ENCODE results near the gene CDC25A. TPM values are rescaled to one million over a fixed set of nuclear protein-coding genes. Genes with fewer than 3 reads are reported as not detected.
A peak's percentile ranks its signal among the peaks of the same experiment; 100 is the strongest.

The CDC25A gene
- total RNA-seq, 1 experiment from 2014 or later, result 19.6 TPM

- H2AFZ ChIP-seq (ENCODE audit: low read depth, low read length, poor library complexity, severe bottlenecking), result no peak overlapping the region
- H3K9ac ChIP-seq (ENCODE audit: low read length), result no peak overlapping the region
- intact Hi-C loops (cut with micrococcal nuclease), result loop anchor here (1.0 kb wide), 2 partner anchors 38 to 204 kb away; no protein-coding TSS in a partner anchor
- peak overlapping the region; percentile 70 for H3K4me2 ChIP-seq (ENCODE audit: low read length)
- H3K9me2 ChIP-seq (ENCODE audit: insufficient read depth), result no peaks in the 10 kb centered on the region
- DNase-seq (ENCODE audit: low read depth, low spot score), result no peak
- no peak overlapping the region for H3K27ac ChIP-seq (ENCODE audit: low read depth, low read length)
- no peak overlapping the region for H3K4me3 ChIP-seq (replicated peaks in 1 of 2; ENCODE audit: low read depth in 1 of 2, low read length in 2 of 2)
- ATAC-seq, result no peak
- no peaks in the 10 kb centered on the region for H3K79me2 ChIP-seq (ENCODE audit: insufficient read depth, low read length)
- H3K9me3 ChIP-seq (ENCODE audit: control insufficient read depth in 1 of 2, insufficient read depth in 1 of 2, low read depth in 1 of 2, low read length in 2 of 2), result no peaks in the 10 kb centered on the region
- H3K27me3 ChIP-seq (ENCODE audit: insufficient read depth, low read length), result no peaks in the 10 kb centered on the region
- H3K36me3 ChIP-seq (ENCODE audit: control insufficient read depth in 1 of 2, insufficient read depth in 2 of 2, low read length in 2 of 2), result no peaks in the 10 kb centered on the region
- ChIA-PET CTCF (interaction anchor here (1.8 kb wide), 1 partner anchor 204 kb away, joined by 8 read pairs; no protein-coding TSS in a partner anchor), RAD21 (ENCODE audit: low non-redundant PET in 1 of 2, low total read pairs in 2 of 2, uncharacterized antibody in 2 of 2, unreplicated experiment in 2 of 2) (no interaction called here), POLR2A (no interaction called here)
- BruUV-seq (replicated peaks), result no TSS peak
- no peaks in the 10 kb centered on the region for H4K20me1 ChIP-seq (ENCODE audit: insufficient read depth)
- TF ChIP-seq ZNF274 (IDR thresholded peaks at IDR 0.05; ENCODE audit: low read depth, low read length) (no peak), CBX3 (IDR thresholded peaks at IDR 0.05; ENCODE audit: low read depth) (no peak), ATF3 (IDR thresholded peaks at IDR 0.05) (no peak), REST (IDR thresholded peaks at IDR 0.05; ENCODE audit: low read depth) (no peak), CEBPB (IDR thresholded peaks at IDR 0.05; ENCODE audit: low read depth) (no peak), ZFX (IDR thresholded peaks at IDR 0.05) (no peak), POLR2A (IDR thresholded peaks at IDR 0.05; ENCODE audit: borderline replicate concordance, extremely low read depth, insufficient read depth, insufficient read length) (no peak), SRF (IDR thresholded peaks at IDR 0.05; ENCODE audit: low read depth) (no peak), MAX (IDR thresholded peaks at IDR 0.05) (no peak), SP1 (IDR thresholded peaks at IDR 0.05; ENCODE audit: low read depth) (no peak), EGR1 (IDR thresholded peaks at IDR 0.05; ENCODE audit: low read depth) (no peak), JUND (IDR thresholded peaks at IDR 0.05) (no peak), RAD21 (IDR thresholded peaks at IDR 0.05; ENCODE audit: low read depth) (no peak), FOSL1 (IDR thresholded peaks at IDR 0.05; ENCODE audit: low read depth) (no peak)
- peaks cover 0 to 8% of the 10 kb centered on the region in 2 experiments; a peak in 2 of 4 replicates for H3K4me1 ChIP-seq (ENCODE audit: control insufficient read depth in 1 of 2, insufficient read depth in 2 of 2, low read length in 2 of 2)
These were observed 44.0 kb upstream of the CDC25A start for GRCh38 chr3:48232232-48232631.

Data from HCT116 (cell line).